NCI-H2107 (cell line): ENCODE measurements around the gene SLCO6A1.
"Not testable (repeated sequence)": the region's sequence is repeated elsewhere in the genome, so short reads cannot be mapped to it uniquely, and the experiment has no call there.

ENCODE experiments used
- DNase-seq: peaks from one replicate; lab custom pipeline; 2025; lab: John Stamatoyannopoulos, UW

The SLCO6A1 gene

GRCh38 chr5:102498271-102499034, at the start of gene SLCO6A1:
SLCO6A1 (minus strand) TSS chr5:102499001; CDS start chr5:102498844, 157 bp downstream.
- DNase-seq, result no peak

DNA sequence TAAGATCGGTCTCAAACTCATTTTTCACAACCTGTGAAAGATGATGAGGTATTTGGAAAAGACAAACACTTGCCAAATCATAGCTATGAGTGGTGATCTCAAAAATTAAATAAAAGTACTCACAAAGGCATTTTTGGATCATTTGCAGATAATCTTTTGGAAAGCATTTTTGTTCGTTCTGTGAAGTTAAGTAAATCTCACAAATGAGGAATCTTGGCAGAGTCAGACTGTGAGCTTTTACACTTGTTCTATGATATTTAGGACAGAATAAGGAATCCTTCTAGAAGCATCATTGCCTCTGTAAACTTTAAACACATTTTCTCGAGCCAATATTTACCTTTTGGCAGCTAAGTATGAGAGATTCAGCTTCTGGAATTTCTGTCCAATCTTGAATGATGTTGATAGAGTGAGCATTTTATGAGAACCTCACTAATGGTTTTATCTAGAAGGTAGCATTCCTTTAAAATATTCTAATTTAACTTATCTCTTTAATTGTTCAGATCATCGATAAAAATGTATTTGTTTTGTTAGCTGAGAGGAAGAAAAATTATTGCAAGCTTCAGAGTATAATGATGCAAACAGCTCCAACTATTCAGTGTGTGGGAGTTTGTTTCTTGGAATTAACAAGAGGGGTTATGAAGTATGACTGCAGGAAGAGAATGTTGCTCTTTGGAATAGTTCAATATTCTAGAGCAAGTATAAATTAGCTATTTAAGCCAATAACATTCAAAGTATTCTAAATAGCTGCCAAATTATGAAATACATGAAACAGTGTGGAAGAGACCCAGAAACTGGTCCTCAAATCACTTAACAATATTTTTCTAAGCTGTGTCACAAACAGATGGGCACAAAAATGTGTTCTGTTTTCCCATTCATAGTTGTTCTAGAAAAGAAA, 48.6 kb upstream of the SLCO6A1 start:
- DNase-seq, result no peak

DNA sequence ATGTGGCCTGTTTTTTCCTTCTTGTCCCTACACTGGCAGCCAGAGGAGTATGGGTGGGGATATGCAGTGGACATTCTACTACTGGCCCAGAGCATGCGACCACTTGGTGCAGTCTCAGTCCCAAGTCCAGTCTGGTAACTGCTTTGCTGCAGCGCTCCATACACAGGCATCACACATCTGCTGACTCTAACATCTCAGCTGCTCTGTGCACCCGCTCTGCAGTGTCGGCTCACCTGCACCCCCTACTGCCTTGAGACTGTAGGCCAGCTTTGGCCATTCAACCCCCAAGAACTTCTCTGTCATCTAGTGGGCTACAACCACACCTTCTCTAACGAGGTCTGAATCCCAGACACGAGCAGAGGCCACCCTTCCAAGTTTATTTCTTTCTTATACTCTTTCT, 46.4 kb upstream of the SLCO6A1 start:
- DNase-seq, result no peak

DNA sequence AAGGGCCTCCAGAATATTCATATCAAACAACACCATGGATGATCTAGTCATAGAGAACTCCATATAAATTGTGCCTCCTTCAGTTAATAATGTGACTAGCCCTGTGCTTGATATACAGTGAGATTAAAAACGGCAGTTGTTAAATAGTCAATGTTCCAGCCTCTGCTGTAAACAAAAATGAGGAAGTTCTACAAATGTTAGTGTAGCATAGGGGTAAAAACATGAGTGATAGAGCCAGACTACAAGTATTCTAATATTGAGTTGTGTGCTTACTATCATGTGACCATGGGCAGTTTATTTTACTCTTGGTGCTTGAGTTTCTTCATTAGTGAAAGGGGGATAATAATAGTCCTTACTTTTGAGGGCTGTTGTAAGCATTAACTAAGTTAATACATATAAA, 43.3 kb upstream of the SLCO6A1 start:
- DNase-seq, result no peak

GRCh38 chr5:102539996-102540728, 41.4 kb upstream of the SLCO6A1 start:
- no peak for DNase-seq

DNA sequence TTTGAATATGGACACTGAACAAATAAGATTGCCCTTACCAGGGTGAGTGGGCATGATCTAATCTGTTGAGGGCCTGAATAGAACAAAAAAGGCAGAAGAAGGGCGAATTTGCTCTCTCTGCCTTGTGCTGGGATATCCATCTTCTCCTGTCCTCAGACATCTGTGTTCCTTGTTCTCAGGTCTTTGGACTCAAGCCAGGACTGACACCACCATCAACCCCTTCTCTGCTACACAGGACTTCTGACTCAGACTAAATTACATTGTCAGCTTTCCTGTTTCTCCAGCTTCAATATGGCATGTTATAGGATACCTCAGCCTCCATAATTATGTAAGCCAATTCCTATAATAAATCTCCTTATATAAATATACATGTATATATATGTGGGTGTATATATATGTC, 40.8 kb upstream of the SLCO6A1 start:
- DNase-seq, result no peak

GRCh38 chr5:102537011-102537410, 38.2 kb upstream of the SLCO6A1 start:
- no peak for DNase-seq

GRCh38 chr5:102536323-102536928, 37.6 kb upstream of the SLCO6A1 start:
- DNase-seq, result no peak

DNA sequence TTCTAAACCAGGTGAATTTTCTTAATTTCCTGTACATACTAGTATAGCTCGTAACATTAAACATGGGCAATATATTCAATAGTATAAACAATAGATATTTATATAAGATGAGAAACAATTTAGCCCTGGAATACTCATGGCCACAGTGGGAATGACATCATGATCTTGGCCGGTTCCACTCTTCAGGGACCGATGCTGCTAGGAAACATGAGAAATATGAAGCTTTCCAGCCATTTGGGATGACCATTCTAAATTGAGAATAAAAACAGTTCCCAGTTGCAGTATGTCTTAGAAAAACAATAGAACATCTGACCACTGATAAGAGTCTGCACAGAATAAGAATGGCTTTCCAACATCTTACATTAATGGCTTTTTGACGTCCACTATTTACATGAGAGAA, 33.3 kb upstream of the SLCO6A1 start:
- no peak for DNase-seq

DNA sequence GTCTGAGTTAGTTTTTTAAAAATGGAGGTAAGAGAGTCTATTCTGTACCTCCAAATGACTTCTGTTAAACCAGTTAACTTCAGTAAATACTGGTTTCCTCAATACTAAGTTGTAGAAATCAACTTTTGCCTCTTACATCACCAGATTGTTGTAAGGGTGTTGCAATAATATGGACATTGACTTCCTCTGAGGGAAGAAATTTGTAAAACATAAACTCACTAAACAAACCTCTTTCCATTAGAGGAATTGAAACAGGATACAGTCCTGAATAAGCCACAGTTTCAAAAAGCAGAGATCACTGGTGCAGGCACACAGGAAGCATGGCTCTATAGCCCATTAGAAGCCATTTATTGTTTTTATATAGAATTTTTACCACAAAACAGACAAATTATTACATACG, 32.7 kb upstream of the SLCO6A1 start:
- no peak for DNase-seq

- no peak for DNase-seq
Measured at GRCh38 chr5:102529447-102529846, 30.6 kb upstream of the SLCO6A1 start.

DNA sequence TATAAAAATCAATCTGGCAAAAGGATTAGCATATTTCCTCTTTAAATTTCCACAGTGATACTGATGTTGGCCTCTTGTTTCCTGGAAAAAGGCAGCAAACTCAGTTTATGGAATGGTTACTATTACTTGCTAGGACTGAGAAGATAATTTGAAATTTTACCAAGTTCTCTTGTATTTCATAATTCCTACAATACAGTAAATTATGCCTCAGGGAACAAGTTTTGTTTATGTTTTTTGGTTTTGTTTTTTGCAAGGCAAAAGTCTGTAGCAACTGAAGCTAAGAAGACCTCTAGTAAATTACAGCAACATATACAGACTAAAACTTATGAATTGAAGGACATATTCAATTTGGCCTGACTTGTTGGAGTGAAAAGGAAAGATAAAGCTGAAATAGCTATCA, 30.2 kb upstream of the SLCO6A1 start:
- DNase-seq, result no peak

- no peak for DNase-seq
Measured at GRCh38 chr5:102528600-102528999, 29.8 kb upstream of the SLCO6A1 start.

- no peak for DNase-seq
Measured at GRCh38 chr5:102527547-102527946, 28.7 kb upstream of the SLCO6A1 start.

DNA sequence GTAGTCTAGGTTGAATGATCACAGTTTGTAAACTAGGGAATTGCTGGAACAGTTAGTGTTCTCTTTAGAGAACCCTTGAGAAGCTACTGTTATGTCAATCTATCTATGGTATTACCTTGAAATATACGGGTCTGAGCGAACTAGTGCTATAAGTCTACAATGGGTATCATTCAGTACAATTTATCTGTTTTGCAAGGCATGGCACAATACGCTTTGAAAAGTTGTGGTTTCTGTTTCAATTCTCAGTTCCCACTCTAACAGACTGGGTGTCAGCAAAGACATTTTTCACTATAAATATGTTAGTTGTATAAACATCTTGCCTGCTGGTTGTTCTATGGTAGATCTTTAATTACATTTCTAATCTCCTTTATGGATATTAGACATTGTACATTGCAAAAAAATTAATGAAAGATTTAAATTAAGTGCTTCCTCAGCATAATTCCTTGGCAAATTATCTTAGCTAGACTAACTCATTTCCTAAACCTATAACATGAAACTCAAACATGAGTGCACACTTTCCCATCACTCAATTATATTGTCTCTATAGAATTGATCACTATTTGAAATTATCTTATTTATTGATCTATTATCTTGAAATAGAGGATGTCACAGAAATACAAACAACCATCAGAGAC, 24.9 kb upstream of the SLCO6A1 start:
- DNase-seq, result no peak

DNA sequence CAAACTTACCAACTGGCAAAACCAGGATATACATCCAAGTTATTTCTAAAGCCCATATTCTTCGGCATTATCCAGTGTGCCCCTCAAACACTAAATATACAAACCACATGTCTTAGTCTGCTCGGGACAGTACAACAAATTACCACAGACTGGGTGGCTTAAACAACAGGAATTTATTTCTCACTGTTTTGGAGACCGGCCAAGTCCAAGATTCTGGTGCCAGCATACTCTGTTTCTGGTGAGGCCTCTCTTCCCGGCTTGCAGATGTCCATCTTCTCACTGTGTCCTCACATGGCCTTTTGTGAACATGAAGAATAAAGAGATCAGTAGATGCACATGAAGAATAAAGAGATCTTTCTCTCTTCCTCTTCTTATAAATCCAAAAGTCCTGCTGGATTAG, 12.9 kb upstream of the SLCO6A1 start:
- no peak for DNase-seq

GRCh38 chr5:102491261-102491914, 7.4 kb downstream of the SLCO6A1 start:
- DNase-seq, result not testable (repeated sequence)

DNA sequence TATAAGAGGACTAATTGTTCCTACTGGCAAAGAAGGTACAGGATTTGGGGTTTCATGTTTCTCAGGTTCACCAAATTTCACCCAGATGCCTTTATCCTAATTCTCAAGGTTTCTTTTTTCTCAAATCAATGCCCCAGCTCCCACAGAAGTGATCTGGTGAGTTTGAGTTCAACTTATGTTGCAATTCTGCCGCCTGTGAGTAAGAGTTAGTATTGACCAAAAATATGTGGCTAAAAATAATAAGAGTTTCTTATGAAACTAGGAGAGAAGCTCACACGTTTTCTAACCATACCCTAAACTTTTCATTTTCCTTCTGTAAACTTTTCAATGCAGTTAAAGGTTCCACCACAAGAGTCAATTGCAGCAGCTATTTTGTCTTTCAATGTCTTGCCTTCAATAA, 15.1 kb downstream of the SLCO6A1 start:
- DNase-seq, result no peak

GRCh38 chr5:102481054-102481715, 17.6 kb downstream of the SLCO6A1 start:
- no peak for DNase-seq

DNA sequence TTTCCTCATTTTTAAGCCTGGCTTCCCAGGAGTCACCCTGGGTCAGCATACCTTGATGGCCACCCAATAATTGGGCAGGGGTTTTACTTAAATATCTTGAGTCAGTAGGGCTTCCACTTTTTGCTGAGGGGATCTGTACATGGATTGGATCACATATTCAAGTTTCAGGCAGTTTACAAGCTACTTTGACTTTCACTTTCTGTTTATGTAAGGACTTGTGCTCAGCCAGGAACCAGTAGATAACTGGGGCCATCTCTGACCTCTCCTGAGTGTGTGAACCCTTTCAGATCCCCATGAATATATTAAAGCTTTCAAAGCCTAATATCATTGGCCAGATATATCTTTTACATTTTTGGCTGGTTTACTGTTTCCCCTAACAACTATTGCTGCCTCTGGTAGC, 45.1 kb downstream of the SLCO6A1 start:
- DNase-seq, result no peak

DNA sequence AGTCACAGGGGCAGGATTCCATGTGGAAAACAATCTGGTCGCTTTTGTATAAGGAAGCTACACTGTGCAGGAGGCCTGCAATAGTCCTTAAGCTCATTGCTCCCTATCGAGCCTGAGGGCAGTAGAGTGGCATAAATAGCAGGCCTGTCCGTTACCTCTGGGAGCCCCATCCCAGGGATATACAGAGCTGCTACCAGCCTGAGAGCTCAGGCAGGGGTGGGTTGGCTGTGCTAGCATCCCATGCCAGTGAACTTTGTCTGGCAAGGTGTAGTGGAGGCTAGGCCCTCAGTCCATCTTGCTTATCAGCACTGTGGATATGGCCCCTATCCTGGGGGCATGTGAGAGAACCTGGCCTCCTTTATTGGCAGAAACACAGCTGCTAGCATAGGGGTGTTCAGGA, 47.7 kb downstream of the SLCO6A1 start:
- no peak for DNase-seq
